Measurements from ENCODE around the gene COL4A6. TPM values are rescaled to one million over a fixed set of nuclear protein-coding genes. Genes with fewer than 3 reads are reported as not detected.
A peak's percentile ranks its signal among the peaks of the same experiment; 100 is the strongest.

The COL4A6 gene
- total RNA-seq, 2 donors from 2014 or later, result not detected

- Mint-ChIP-seq H3K27ac (no peak overlapping the region), H3K36me3 (no peaks in the 10 kb centered on the region), H3K9me3 (no peaks in the 10 kb centered on the region)
- no peak for ATAC-seq
- DNase-seq (ENCODE audit: low spot score in 2 of 2), result no peak
Measured at GRCh38 chrX:108216919-108217571, 221.2 kb downstream of the COL4A6 start.

- no peak for ATAC-seq
- DNase-seq (ENCODE audit: low spot score in 2 of 2), result no peak
- H3K36me3 Mint-ChIP-seq, result no peaks in the 10 kb centered on the region
- H3K9me3 Mint-ChIP-seq, result no peaks in the 10 kb centered on the region
- H3K27ac Mint-ChIP-seq, result no peak overlapping the region
Measured at GRCh38 chrX:108216405-108216804, 221.8 kb downstream of the COL4A6 start.

- no peaks in the 10 kb centered on the region for H3K36me3 Mint-ChIP-seq
- ATAC-seq (no peak), DNase-seq (ENCODE audit: low spot score in 2 of 2) (no peak)
- H3K9me3 Mint-ChIP-seq, result no peaks in the 10 kb centered on the region
- no peak overlapping the region for H3K27ac Mint-ChIP-seq
Measured at GRCh38 chrX:108211301-108211700, 226.9 kb downstream of the COL4A6 start.

GRCh38 chrX:108209006-108209554 is 229.1 kb downstream of the COL4A6 start:
- Mint-ChIP-seq H3K36me3 (no peaks in the 10 kb centered on the region), H3K27ac (no peak overlapping the region), H3K9me3 (no peaks in the 10 kb centered on the region)
- DNase-seq (ENCODE audit: low spot score in 2 of 2), result no peak
- no peak for ATAC-seq

GRCh38 chrX:108203540-108203939 is 234.7 kb downstream of the COL4A6 start:
- Mint-ChIP-seq H3K36me3 (no peaks in the 10 kb centered on the region), H3K27ac (no peak overlapping the region), H3K9me3 (no peaks in the 10 kb centered on the region)
- ATAC-seq (no peak), DNase-seq (ENCODE audit: low spot score in 2 of 2) (no peak)

- DNase-seq (ENCODE audit: low spot score in 2 of 2) (peak in 1 of 2 donors; percentile 13), ATAC-seq (no peak)
- Mint-ChIP-seq H3K9me3 (no peaks in the 10 kb centered on the region), H3K36me3 (no peaks in the 10 kb centered on the region), H3K27ac (no peak overlapping the region)
Measured at GRCh38 chrX:108199691-108200090, 238.5 kb downstream of the COL4A6 start.

GRCh38 chrX:108199041-108199440 is 239.2 kb downstream of the COL4A6 start:
- H3K9me3 Mint-ChIP-seq, result no peaks in the 10 kb centered on the region
- ATAC-seq (no peak), DNase-seq (ENCODE audit: low spot score in 2 of 2) (no peak)
- H3K27ac Mint-ChIP-seq, result no peak overlapping the region
- H3K36me3 Mint-ChIP-seq, result no peaks in the 10 kb centered on the region

- Mint-ChIP-seq H3K27ac (no peak overlapping the region), H3K36me3 (no peaks in the 10 kb centered on the region), H3K9me3 (no peaks in the 10 kb centered on the region)
- no peak for DNase-seq (ENCODE audit: low spot score in 2 of 2)
- ATAC-seq, result no peak
Measured at GRCh38 chrX:108198420-108198819, 239.8 kb downstream of the COL4A6 start.

- no peak overlapping the region for H3K27ac Mint-ChIP-seq
- no peak for DNase-seq (ENCODE audit: low spot score in 2 of 2)
- no peak for ATAC-seq
- no peaks in the 10 kb centered on the region for H3K9me3 Mint-ChIP-seq
- no peaks in the 10 kb centered on the region for H3K36me3 Mint-ChIP-seq
Measured at GRCh38 chrX:108186811-108187210, 251.4 kb downstream of the COL4A6 start.

GRCh38 chrX:108178143-108178498 is 260.1 kb downstream of the COL4A6 start:
- H3K36me3 Mint-ChIP-seq, result no peaks in the 10 kb centered on the region
- no peak overlapping the region for H3K27ac Mint-ChIP-seq
- DNase-seq (ENCODE audit: low spot score in 2 of 2), result no peak
- H3K9me3 Mint-ChIP-seq, result no peaks in the 10 kb centered on the region
- no peak for ATAC-seq

GRCh38 chrX:108177351-108178142 is 260.7 kb downstream of the COL4A6 start:
- Mint-ChIP-seq H3K27ac (peak overlapping the region in 1 of 2 donors; percentile 41), H3K9me3 (no peaks in the 10 kb centered on the region), H3K36me3 (no peaks in the 10 kb centered on the region)
- ATAC-seq (no peak), DNase-seq (ENCODE audit: low spot score in 2 of 2) (no peak)

- Mint-ChIP-seq H3K36me3 (no peaks in the 10 kb centered on the region), H3K27ac (no peak overlapping the region), H3K9me3 (no peaks in the 10 kb centered on the region)
- DNase-seq (ENCODE audit: low spot score in 2 of 2), result no peak
- ATAC-seq, result no peak
Measured at GRCh38 chrX:108173874-108174273, 264.3 kb downstream of the COL4A6 start.

- Mint-ChIP-seq H3K9me3 (no peaks in the 10 kb centered on the region), H3K36me3 (no peaks in the 10 kb centered on the region), H3K27ac (no peak overlapping the region)
- DNase-seq (ENCODE audit: low spot score in 2 of 2) (no peak), ATAC-seq (no peak)
Measured at GRCh38 chrX:108171671-108172070, 266.6 kb downstream of the COL4A6 start.

- no peak for ATAC-seq
- H3K27ac Mint-ChIP-seq, result no peak overlapping the region
Measured at GRCh38 chrX:108169768-108170167, 268.5 kb downstream of the COL4A6 start.

GRCh38 chrX:108168961-108169740 is 269.1 kb downstream of the COL4A6 start:
- Mint-ChIP-seq H3K9me3 (no peaks in the 10 kb centered on the region), H3K27ac (no peak overlapping the region), H3K36me3 (no peaks in the 10 kb centered on the region)
- ATAC-seq (no peak), DNase-seq (ENCODE audit: low spot score in 2 of 2) (no peak)

More at GRCh38 chrX:108169768-108170167, 268.5 kb downstream of the COL4A6 start:
- Mint-ChIP-seq H3K9me3 (no peaks in the 10 kb centered on the region), H3K36me3 (no peaks in the 10 kb centered on the region)
- no peak for DNase-seq (ENCODE audit: low spot score in 2 of 2)

GRCh38 chrX:108167211-108167872 is 270.9 kb downstream of the COL4A6 start:
- ATAC-seq (no peak), DNase-seq (ENCODE audit: low spot score in 2 of 2) (no peak)
- no peaks in the 10 kb centered on the region for H3K9me3 Mint-ChIP-seq
- no peak overlapping the region for H3K27ac Mint-ChIP-seq
- no peaks in the 10 kb centered on the region for H3K36me3 Mint-ChIP-seq
